Right renal cortex interstitium (tissue), 3 donors: Measurements from ENCODE around the gene KHK. TPM values are rescaled to one million over a fixed set of nuclear protein-coding genes. Genes with fewer than 3 reads are reported as not detected.

Source experiments
- DNase-seq, 3 donors: peaks; one replicate each; pipeline ENCODE4 v3.0.0-alpha.2; 2013; ENCODE audit warnings: low read depth in 3 of 3, low spot score in 2 of 3
- polyA plus RNA-seq, 3 donors: library from polyadenylated mRNA; unstranded; fragments of 120-200 nt; gene quantifications; one replicate each; pipeline ENCODE4 v1.2.1, GENCODE V29; 2013; ENCODE audit not compliant: insufficient read length in 3 of 3

KHK gene
- polyA plus RNA-seq = 10 to 100 TPM; 39.5 to 54.9 (median 54.8) TPM

- DNase-seq = no peak
Measured at GRCh38 chr2:27086724-27087593, at the start of gene KHK. KHK (plus strand) TSS chr2:27086772; CDS start chr2:27087260, 488 bp downstream.

GRCh38 chr2:27038012-27038411 is 48.6 kb upstream of the KHK start:
- no peak for DNase-seq

GRCh38 chr2:27038631-27039339 is 47.8 kb upstream of the KHK start:
- no peak for DNase-seq

- DNase-seq = no peak
Measured at GRCh38 chr2:27039426-27039825, 47.1 kb upstream of the KHK start.

- DNase-seq = no peak
Measured at GRCh38 chr2:27039871-27040270, 46.7 kb upstream of the KHK start.

GRCh38 chr2:27040282-27040681 is 46.3 kb upstream of the KHK start:
- no peak for DNase-seq

- DNase-seq = peak; percentile 57 to 71 (median 65)
Measured at GRCh38 chr2:27041752-27042151, 44.8 kb upstream of the KHK start.

- no peak for DNase-seq
Measured at GRCh38 chr2:27042159-27042661, 44.4 kb upstream of the KHK start.

GRCh38 chr2:27042985-27043634 is 43.5 kb upstream of the KHK start:
- DNase-seq = no peak

- no peak for DNase-seq
Measured at GRCh38 chr2:27049422-27050280, 36.9 kb upstream of the KHK start.

GRCh38 chr2:27050281-27050995 is 36.1 kb upstream of the KHK start:
- peak; percentile 91 to 99 (median 91) for DNase-seq

GRCh38 chr2:27050996-27051901 is 35.3 kb upstream of the KHK start, which contains the start of gene AGBL5:
AGBL5 (plus strand) TSS chr2:27051668; CDS start chr2:27052959, 1,291 bp downstream.
- DNase-seq = peak; percentile 86 to 96 (median 87)

- DNase-seq = no peak
Measured at GRCh38 chr2:27051902-27052645, 34.5 kb upstream of the KHK start.

- DNase-seq = no peak
Measured at GRCh38 chr2:27053321-27053720, 33.3 kb upstream of the KHK start.

- DNase-seq = no peak
Measured at GRCh38 chr2:27053776-27054175, 32.8 kb upstream of the KHK start.

GRCh38 chr2:27054721-27055120 is 31.9 kb upstream of the KHK start:
- DNase-seq = no peak

GRCh38 chr2:27057184-27057583 is 29.4 kb upstream of the KHK start:
- no peak for DNase-seq

GRCh38 chr2:27058210-27058609 is 28.4 kb upstream of the KHK start:
- no peak for DNase-seq
